Neural progenitor cell (in vitro differentiated cells): Measurements from ENCODE around the gene ABI3BP.

Experiments
- EZH2 ChIP-seq: fragments of 200-600 bp; sonication (generic); IDR thresholded peaks from 2 replicates; pipeline ENCODE4 v1.6.1; 2017; ENCODE audit warnings: antibody characterized with exemption, mild to moderate bottlenecking, moderate library complexity
- TF ChIP-seq, protein P1 (sequence below): fragments of 200-600 bp; sonication (generic); IDR thresholded peaks from 2 replicates; pipeline ENCODE4 v1.5.1; 2017; ENCODE audit warnings: antibody characterized with exemption, mild to moderate bottlenecking

DNA sequence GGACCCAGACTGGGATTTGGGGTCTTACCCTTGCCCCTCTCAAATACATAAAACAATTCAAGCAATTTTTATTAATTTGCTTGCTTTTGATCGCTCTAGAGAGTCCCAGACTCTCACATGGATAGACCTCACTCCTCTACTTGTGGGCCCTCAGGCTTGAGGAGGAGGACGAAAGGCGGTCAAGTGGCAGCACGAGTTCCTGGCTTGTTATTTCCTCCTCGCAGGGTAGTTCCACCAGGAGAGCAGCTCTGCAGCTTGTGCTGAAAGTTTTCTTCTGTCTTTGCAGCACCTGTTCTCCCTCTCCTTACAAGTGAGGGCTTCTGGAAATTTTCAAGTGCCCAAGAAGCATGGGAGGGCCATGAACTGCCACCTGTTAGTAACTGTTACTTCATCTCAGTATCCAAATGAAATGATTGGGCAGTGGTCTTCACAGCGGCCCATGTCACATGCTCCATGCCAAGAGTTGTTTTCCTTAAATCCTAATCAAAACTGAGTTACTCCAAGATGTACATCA, 22.7 kb downstream of the ABI3BP start:
- TF ChIP-seq, protein P1, sequence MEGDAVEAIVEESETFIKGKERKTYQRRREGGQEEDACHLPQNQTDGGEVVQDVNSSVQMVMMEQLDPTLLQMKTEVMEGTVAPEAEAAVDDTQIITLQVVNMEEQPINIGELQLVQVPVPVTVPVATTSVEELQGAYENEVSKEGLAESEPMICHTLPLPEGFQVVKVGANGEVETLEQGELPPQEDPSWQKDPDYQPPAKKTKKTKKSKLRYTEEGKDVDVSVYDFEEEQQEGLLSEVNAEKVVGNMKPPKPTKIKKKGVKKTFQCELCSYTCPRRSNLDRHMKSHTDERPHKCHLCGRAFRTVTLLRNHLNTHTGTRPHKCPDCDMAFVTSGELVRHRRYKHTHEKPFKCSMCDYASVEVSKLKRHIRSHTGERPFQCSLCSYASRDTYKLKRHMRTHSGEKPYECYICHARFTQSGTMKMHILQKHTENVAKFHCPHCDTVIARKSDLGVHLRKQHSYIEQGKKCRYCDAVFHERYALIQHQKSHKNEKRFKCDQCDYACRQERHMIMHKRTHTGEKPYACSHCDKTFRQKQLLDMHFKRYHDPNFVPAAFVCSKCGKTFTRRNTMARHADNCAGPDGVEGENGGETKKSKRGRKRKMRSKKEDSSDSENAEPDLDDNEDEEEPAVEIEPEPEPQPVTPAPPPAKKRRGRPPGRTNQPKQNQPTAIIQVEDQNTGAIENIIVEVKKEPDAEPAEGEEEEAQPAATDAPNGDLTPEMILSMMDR = no peak
- no peak for TF ChIP-seq EZH2
